ENCODE data around the gene TMTC2.

DNA sequence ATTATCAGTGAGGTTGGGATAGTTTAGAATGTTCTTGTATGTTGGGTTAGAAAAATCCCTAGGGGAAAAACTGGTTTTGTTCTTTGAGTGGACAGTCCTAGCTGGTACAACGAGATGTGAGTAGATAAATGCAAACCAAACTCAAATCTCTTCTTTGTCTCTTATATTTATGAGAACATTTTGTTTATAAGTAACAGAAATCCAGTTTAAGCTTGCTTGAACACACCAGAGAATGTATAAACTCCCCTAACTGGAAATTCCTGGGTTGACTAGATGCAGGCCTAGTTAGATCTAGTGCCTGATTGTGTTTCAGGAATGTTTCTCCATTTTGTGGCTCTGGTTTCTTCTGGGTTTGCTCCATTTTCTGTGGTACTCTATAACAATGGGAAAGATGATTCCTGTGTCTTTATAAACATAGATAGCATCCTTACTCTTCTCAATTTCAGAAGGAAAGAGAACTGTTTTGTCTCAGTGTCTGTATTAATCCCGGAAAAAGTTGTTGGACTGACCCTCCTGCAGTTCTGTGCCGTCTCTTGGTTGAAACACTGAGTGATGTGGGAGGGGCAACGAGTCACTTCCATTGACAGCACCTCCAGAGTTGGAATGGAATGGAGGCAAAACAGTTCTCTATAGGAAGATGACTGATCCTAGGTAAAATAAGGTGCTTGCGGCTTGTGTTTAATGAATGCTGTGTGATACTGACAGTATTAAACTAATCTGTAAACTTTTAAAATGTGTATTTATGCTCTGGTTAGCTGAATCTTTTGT, 244.8 kb downstream of the TMTC2 start:
- TF ChIP-seq CTCF (IDR thresholded peaks at IDR 0.05) (no peak), POLR2A (IDR thresholded peaks at IDR 0.05) (no peak)
